DMS53 treated with DMSO at 0.1 percent for 48 hours (cell line): Measurements from ENCODE around the gene ADIPOR1.
"Not testable (repeated sequence)": the region's sequence is repeated elsewhere in the genome, so short reads cannot be mapped to it uniquely, and the experiment has no call there.

ENCODE experiments used
- DNase-seq: peaks from one replicate; lab custom pipeline; 2025; ENCODE audit not compliant: unreplicated experiment; lab: John Stamatoyannopoulos, UW

Gene ADIPOR1, protein sequence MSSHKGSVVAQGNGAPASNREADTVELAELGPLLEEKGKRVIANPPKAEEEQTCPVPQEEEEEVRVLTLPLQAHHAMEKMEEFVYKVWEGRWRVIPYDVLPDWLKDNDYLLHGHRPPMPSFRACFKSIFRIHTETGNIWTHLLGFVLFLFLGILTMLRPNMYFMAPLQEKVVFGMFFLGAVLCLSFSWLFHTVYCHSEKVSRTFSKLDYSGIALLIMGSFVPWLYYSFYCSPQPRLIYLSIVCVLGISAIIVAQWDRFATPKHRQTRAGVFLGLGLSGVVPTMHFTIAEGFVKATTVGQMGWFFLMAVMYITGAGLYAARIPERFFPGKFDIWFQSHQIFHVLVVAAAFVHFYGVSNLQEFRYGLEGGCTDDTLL

GRCh38 chr1:202957733-202958543, at the start of gene ADIPOR1:
TSS of gene ADIPOR1 (minus strand) at chr1:202958312. CDS start at chr1:202951070, 7,242 bp downstream.
- peak; percentile 84 for DNase-seq

- DNase-seq, result peak; percentile 98
These were observed 49.1 kb upstream of the ADIPOR1 start, which contains the start of gene TMEM183A for GRCh38 chr1:203006948-203007871. TSS of gene TMEM183A (plus strand) at chr1:203007374. CDS start at chr1:203007466, 92 bp downstream.

GRCh38 chr1:203005395-203006142, 47.5 kb upstream of the ADIPOR1 start:
- not testable (repeated sequence) for DNase-seq

- DNase-seq, result no peak
These were observed 44.8 kb upstream of the ADIPOR1 start for GRCh38 chr1:203002951-203003350.

DNA sequence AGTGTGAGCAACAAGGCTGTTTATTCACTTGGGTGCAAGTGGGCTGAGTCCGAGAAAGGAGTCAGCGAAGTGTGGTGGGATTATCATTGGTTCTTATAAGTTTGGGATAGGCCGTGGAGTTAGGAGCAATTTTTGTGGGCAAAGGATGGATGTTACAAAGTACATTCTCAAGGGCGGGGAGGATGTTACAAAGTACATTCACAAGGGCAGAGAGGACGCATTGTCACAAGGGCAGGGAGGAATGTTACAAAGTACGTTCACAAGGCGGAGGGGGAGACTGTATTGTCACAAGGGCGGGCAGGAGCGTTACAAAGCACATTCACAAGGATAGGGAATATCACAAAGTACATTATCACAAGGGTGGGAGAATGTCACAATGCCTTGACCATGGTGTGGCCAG, 43.9 kb upstream of the ADIPOR1 start:
- no peak for DNase-seq

DNA sequence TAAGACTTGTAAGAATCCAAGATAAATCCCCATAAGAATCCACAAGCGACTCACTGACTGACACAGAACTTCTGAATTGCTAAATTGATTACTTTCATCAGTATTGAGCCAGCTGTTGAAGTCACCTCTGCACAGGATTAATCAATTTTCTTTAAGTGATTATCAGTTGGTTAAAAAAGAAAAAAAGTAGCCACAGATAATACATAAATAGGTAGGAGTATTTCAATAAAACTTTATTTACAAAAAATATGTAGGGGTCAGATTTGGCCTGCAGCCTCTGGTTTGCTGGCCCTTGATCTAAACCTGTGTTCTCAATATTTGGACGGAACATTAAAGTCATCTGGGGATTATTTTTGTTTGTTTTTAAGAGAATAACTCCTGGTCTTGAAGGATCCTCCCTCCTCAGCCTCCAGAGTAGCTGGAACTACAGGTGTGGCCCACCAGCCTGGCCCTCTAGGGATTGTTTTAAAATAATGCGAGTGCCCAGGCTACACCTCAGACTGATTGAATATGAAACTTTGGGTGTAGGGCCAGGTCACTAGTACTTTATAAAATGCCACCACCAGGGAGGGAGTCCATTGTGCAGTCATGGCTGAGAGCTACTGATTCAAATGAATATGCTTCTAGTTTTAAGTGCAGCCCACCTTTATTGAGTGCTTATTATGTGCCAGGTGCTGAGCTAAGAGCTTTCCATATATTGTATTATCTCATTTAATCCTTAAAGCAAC, 42.3 kb upstream of the ADIPOR1 start:
- no peak for DNase-seq

GRCh38 chr1:202998836-202999750, 41.0 kb upstream of the ADIPOR1 start:
- DNase-seq, result peak; percentile 73

- no peak for DNase-seq
These were observed 36.6 kb upstream of the ADIPOR1 start for GRCh38 chr1:202994756-202995155.

DNA sequence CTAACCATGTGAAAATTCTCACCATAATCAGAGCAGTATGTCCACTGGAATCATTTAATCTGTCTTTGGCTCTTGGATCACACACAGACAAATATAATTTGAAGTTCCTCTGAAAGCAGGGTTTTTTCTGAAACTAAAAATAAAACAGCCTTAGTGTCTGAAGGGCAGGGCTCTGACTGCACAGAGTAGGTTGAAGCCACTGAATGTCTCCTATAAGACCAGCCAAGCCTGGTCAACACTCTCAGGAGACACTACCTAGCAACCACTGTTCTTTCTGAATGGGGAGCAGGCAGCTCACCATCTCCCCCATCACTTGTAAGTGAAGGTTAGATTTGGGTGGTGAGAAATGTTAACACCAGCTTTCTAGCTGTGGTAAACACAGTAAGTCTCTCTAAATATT, 33.0 kb upstream of the ADIPOR1 start:
- DNase-seq, result no peak

DNA sequence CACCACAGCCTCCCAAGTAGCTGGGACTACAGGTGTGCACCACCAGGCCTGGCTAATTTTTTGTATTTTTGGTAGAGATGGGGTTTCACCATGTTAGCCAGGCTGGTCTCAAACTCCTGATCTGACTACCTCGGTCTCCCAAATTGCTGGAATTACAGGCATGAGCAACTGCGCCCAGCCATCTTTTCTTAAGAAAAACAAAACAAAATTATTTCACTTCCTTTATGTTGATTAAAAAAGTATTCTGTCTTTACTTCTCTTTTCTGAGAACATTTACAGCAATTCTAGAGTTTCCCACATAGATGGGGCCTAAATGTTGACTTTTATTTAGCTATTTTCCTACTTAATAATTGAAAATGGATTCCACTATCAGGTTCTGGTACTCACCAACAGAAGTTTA, 31.8 kb upstream of the ADIPOR1 start:
- no peak for DNase-seq

DNA sequence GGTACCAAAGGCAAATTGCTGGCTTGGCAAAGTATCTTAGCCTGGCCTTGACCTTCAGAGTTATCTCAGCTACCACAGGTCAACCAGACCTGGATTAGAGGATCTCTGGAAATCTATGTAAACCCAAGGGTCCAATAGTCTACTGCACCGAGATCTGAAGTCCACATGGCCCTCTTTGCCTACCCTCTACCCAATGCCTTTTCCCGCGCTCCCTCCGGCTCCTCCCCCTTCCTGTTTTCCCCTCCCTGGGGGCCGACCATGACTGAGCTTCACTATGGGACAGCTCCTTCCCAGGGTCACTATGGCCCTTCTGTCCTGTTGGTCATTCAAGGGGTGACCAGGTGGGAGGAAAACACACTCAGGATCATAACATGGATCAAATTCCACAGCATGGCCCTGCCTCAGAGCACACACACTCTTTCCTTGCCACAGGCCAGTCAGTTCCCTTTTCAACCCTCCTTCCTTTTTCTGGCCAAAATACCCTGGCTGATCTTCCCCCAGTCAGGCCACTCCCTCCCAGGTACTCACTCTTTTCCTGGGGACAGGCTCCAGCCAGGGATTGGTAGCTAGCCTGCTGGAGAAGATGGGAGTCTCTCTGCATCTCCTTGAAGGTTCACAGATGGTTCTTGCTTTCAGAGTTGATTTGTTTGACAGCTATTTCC, 29.9 kb upstream of the ADIPOR1 start:
- DNase-seq, result no peak

GRCh38 chr1:202987255-202987654, 29.1 kb upstream of the ADIPOR1 start:
- no peak for DNase-seq

- not testable (repeated sequence) for DNase-seq
These were observed 28.0 kb upstream of the ADIPOR1 start for GRCh38 chr1:202986120-202986519.

DNA sequence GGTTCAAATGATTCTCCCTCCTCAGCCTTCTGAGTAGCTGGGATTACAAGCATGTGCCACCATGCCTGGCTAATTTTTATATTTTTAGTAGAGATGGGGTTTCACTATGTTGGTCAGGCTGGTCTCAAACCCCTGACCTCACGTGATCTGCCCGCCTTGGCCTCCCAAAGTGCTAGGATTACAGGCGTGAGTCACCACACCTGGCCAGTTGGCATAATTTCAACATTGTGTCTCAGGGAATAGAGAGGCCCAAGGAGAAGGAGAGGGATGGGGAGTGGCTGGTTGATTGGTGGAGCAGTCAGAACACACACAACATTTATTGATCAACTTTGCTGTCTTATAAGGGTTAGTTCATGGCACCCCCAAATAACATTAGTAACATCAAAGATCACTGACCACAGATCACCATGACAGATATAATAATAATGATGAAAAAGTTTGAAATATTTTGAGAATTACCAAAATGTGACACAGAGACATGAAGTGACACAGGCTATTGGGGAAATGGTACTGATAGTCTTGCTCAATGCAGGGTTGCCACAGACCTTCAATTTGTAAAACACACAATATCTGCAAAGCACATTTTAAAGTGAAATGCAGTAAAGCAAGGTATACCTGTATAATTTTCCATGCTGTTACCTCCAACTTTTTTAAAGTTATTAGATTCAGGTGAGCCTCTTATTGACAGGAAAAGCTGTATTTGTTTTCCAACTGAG, 24.8 kb upstream of the ADIPOR1 start:
- DNase-seq, result no peak

- no peak for DNase-seq
These were observed 23.8 kb upstream of the ADIPOR1 start for GRCh38 chr1:202981939-202982338.

GRCh38 chr1:202979459-202979858, 21.3 kb upstream of the ADIPOR1 start:
- no peak for DNase-seq

DNA sequence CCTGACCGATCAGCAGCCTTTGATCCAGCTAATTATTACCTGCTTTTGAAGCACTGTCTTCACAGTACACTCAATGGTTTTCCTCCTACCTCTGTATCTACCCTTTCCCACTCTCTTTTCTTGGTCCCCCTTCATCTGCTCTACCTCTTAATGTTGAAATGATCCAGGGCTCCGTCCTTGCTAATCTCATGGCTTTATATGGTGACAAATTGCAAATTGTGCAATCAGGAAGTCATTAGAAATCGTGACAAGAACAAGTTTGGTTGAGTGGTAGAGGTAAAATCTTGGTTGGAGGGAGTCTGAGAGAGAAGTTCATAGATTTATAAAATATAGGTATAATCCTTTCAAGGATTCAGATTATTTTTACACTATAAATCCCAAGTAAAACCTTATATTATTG, 18.5 kb upstream of the ADIPOR1 start:
- DNase-seq, result no peak
